Activated CD8-positive, alpha-beta memory T cell treated with anti-CD3 and anti-CD28 coated beads for 1 hour (primary cell): ENCODE measurements around the gene EPHA8.

Experiments
- DNase-seq, 2 donors: peaks; one replicate each; pipeline ENCODE4 v3.0.0-alpha.2; 2020; ENCODE audit warnings: low read depth in 1 of 2; ENCODE audit errors: extremely low read depth in 1 of 2

The EPHA8 gene

GRCh38 chr1:22613572-22613918 is 50.3 kb downstream of the EPHA8 start:
- no peak for DNase-seq

- no peak for DNase-seq
Measured at GRCh38 chr1:22613951-22614350, 50.7 kb downstream of the EPHA8 start.

DNA sequence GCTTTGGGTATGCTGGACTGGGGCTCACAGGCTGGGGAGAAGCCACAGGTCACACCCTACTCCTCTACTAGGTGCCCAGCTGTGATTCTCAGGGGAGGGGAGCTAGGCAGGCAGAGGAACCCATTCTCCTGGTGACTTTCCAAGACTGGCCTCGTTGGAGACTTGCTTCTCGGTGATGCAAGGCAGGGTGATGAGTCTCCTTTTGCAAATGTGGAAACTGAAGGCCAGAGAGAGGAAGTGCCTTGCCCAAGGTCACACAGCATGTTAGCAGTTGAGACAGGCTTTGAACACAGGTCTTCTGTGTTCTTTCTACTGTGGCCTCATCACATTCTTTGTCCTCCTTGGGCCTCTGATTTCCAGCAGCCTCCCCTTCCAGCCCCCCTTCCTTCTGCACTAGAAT is 52.6 kb downstream of the EPHA8 start:
- no peak for DNase-seq

DNA sequence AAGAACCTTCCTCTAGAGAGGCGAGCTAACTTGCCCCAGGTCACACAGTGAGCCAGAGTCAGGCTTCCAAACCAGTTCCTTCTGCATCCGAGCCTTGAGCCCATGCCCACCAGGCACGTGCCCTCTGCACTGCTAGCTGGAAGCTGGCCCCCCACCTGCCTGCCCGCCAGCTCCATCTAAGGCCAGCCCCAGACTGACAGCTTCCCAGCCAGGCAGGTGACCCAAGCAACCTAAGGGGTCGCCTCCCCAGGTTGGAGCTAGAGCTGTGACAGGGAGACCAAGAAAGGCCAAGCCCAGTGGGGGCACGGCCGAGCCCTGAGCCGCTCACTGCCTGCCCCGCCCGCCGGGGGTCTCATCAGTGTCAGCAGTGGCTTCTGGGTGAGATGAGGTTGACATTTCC is 53.3 kb downstream of the EPHA8 start:
- DNase-seq, result no peak

DNA sequence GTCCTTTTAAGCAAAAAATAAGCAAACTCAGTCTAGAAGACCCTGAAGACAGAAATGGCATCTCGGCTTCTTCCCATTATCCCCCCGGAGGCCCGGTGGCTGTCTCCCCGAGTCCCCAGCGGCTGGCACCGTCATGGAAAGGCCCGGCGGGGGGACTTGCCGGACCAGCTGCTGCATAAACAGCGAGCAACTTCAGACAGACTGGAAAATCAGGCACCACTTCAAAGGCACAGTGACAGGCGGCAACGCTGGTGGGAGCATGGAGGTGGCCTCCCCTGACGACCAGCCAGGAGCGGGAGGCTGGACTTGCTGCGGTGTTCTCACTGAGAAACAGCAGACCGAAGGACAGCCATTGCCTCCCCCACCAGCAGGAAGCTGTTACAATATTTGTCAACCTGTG is 54.8 kb downstream of the EPHA8 start:
- DNase-seq, result no peak

DNA sequence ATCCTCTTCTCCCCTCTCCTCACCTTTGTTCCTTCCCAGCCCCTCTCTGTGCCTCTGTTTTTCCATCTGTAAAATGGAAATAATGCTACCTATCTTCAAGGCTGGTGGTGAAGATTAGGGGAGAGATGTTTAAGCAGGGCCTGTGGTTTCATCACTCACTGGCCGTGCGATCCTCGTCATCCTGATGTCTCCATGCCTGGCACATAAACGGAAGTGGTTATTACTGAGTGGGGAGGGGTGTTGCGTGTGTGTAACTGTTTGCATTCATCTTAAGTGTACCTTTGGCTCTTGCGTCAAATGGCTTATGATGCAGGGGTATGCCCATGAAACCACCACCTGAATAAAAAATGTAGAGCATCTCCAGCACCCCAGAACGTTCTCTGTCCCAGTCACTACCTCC is 56.0 kb downstream of the EPHA8 start:
- DNase-seq, result no peak

- no peak for DNase-seq
Measured at GRCh38 chr1:22619798-22620197, 56.5 kb downstream of the EPHA8 start.

DNA sequence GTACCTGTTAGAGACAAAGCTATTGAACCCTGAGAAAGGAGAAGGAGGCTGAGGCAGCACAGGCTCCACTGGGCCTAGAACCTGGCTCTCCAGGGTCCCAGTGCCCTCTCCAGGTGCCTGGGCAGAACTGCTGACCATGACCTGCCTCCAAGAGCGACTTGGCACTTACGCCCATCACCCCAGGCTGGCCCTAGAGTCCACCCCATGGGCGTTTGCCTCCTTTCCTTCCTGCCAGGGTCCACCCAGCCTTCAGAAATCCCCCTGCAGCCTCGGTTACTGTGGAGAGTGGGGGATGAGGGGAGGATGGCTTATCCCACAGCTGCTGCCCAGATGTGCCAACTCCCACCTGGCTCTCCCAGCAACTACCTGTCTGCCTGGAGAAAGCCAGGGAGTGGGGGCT is 58.5 kb downstream of the EPHA8 start:
- no peak for DNase-seq

DNA sequence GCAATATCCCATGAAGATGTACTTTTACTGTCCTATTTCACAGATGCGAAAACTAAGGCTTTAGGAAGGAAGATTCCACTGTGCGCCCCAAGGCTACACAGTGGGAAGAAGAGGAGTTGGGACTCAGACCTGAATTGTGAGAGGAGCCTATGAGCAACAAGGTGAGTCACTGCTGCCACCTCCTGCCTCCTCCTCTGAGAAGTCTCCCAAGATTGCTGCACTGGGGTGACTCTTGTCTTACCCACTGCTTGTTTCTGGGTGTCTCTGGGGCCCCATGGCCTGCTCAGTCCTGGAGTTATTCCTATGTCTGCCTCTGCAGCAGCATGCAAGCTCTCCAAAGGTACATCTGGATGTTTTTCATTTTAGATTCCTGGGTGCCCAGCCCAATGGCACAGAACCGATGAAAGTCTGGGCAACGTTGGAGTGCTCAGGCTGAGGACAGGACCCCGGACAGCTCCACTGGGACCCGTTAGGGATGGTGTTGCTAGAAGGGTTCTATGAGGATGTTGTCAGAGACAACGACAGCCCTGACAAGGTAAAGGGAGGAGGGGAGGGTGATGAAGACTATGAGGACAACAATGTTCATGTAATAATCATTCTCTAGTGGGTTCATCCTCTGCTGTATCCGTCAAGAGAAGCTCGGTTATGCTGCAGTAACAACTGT is 62.1 kb downstream of the EPHA8 start:
- no peak for DNase-seq

DNA sequence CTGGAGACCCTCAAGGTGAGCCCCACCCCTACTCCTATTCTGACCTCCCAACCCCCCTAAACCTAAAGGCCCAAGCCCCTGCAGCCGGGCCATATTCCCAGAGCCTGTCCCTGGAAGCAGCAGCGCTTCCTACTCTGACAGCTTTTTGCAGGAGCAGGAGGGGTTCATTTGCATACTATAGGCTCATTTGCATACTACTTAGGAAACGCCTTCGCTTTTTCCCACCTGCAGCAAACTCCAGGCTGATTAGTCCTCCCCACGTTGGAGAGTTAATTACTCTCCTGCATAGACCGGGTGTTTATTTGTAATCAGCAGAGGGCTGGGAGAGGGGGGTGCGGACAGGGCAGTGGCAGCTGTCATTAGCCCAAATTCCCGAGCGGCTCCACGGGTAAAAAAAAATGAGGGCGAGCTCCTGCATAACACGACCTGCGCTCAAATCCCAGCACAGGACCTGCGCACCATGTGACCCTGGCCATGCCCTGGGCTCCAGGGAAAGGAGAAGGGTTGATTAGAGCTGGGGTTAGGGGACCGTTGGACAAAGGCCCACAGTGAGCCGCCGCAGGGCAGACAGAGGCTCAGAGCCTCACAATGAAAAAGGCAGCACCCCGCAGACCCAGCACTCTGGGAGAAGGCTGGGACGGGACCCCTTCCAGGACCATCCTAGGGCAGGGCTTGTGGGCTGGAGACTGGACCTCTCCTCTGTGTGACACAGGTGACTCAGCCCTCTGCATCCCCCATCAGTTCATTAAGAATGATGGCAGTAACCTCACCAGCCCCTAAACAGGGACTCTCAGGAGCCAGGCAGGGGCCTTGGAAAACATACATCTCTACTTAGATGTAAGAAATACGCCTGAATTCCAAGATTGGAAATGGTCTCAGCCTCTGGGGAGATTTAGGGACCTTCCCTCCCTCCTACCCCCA is 63.2 kb downstream of the EPHA8 start:
- no peak for DNase-seq

DNA sequence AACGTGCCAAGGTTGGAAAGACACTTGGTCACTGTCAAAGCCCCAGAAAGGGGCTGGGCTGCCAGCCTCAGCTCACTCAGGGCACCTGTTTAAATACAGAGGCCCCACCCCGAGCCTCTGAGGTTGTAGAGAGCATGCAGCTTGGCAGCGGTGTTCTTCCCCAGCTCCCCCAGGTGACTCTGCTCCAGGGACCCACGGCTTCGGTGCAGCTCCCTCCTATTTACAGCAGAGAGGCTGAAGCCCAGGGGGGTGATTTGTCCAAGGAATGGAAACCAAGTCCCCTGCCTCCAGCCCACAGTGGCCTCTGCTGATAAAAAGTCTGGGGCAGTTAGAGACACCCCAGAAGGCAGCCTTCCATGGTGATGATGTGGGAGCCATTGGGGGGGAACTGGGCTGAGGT is 64.0 kb downstream of the EPHA8 start:
- no peak for DNase-seq

DNA sequence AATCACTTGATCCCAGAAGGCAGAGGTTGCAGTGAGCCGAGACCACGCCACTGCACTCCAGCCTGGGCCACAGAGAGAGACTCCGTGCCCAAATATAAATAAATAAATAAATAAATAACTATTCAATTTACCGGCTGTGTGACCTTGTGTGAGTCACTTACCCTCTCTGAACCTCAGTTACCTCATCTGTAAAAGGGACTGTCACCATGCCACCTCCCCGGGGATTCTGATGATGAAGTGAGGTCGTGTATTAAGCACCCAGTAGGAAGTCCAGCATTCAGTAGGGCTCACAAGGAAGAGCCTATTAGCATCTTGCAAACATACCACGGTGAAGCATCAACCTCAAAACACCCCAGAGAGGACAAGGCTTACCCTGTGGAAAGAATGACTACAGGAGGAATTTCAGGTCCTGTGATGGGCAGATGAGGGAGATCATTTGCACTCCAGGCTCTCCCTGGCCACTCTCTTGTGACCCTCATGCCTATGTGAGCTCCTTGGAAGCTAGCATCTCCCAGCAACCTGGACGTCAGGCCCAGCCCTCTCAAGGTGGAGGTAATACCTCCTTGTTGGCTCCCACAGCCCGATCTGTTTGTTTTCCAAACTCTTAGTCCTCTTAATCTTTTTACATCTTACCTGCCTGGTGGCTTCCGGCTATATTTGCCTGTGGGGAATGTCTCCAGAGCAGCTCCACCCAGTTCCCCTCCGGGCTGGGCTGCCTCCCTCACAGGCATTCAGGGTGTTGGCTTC is 65.6 kb downstream of the EPHA8 start:
- no peak for DNase-seq

DNA sequence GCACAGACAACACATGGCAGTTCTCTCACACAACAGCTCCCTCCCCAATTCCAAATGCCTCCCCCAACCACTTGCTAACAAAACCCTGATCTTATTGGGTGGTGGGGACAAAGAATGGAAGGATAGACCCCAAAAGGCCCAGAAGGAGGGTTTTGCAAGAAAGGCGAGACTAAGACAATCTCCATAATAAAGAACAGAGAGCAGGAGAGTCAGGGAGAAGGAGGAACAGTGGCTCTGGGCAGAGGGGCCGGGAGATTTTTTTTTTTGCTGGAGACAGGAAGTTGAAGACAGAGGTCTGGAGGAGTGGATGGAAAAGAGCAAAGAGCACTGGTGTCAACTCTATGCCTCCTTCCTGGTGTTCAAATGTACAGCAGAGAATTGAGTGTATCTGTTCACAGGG is 66.6 kb downstream of the EPHA8 start:
- no peak for DNase-seq

GRCh38 chr1:22633697-22634463 is 70.6 kb downstream of the EPHA8 start:
- no peak for DNase-seq

GRCh38 chr1:22635436-22635835 is 72.1 kb downstream of the EPHA8 start:
- DNase-seq, result no peak

- no peak for DNase-seq
Measured at GRCh38 chr1:22636353-22636752, 73.1 kb downstream of the EPHA8 start, which contains the start of gene C1QA. TSS of gene C1QA (plus strand) at chr1:22636628. CDS start at chr1:22637617, 989 bp downstream.

- DNase-seq, result no peak
Measured at GRCh38 chr1:22636927-22637326, 73.6 kb downstream of the EPHA8 start.

- DNase-seq, result no peak
Measured at GRCh38 chr1:22637907-22638445, 74.7 kb downstream of the EPHA8 start.

GRCh38 chr1:22638476-22639234 is 75.4 kb downstream of the EPHA8 start:
- no peak for DNase-seq

DNA sequence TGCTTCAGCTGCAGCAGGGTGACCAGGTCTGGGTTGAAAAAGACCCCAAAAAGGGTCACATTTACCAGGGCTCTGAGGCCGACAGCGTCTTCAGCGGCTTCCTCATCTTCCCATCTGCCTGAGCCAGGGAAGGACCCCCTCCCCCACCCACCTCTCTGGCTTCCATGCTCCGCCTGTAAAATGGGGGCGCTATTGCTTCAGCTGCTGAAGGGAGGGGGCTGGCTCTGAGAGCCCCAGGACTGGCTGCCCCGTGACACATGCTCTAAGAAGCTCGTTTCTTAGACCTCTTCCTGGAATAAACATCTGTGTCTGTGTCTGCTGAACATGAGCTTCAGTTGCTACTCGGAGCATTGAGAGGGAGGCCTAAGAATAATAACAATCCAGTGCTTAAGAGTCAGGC is 76.0 kb downstream of the EPHA8 start:
- DNase-seq, result no peak
